Activated CD8-positive, alpha-beta memory T cell treated with anti-CD3 and anti-CD28 coated beads for 1 hour (primary cell): ENCODE measurements around the gene CDKN2B-AS1.

Source experiments
- DNase-seq, 2 donors: peaks; one replicate each; pipeline ENCODE4 v3.0.0-alpha.2; 2020; ENCODE audit warnings: low read depth in 1 of 2; ENCODE audit errors: extremely low read depth in 1 of 2

Gene CDKN2B-AS1

GRCh38 chr9:22117511-22118384, 123.2 kb downstream of the CDKN2B-AS1 start:
- DNase-seq, result no peak

- DNase-seq, result no peak
Observed at GRCh38 chr9:22118810-22119521, 124.4 kb downstream of the CDKN2B-AS1 start.

- no peak for DNase-seq
Observed at GRCh38 chr9:22119522-22120158, 125.0 kb downstream of the CDKN2B-AS1 start.

- no peak for DNase-seq
Observed at GRCh38 chr9:22120159-22120549, 125.6 kb downstream of the CDKN2B-AS1 start.

GRCh38 chr9:22120595-22120994, 126.0 kb downstream of the CDKN2B-AS1 start:
- no peak for DNase-seq

- DNase-seq, result no peak
Observed at GRCh38 chr9:22124263-22125011, 129.8 kb downstream of the CDKN2B-AS1 start.

- DNase-seq, result no peak
Observed at GRCh38 chr9:22129133-22129532, 134.5 kb downstream of the CDKN2B-AS1 start.

GRCh38 chr9:22129633-22130032, 135.0 kb downstream of the CDKN2B-AS1 start:
- no peak for DNase-seq

GRCh38 chr9:22131817-22132216, 137.2 kb downstream of the CDKN2B-AS1 start:
- no peak for DNase-seq

GRCh38 chr9:22134390-22134789, 139.8 kb downstream of the CDKN2B-AS1 start:
- no peak for DNase-seq

GRCh38 chr9:22136461-22137096, 142.0 kb downstream of the CDKN2B-AS1 start:
- DNase-seq, result no peak

GRCh38 chr9:22138956-22139660, 144.5 kb downstream of the CDKN2B-AS1 start:
- no peak for DNase-seq

- no peak for DNase-seq
Observed at GRCh38 chr9:22141908-22142307, 147.3 kb downstream of the CDKN2B-AS1 start.

- DNase-seq, result no peak
Observed at GRCh38 chr9:22142671-22143070, 148.1 kb downstream of the CDKN2B-AS1 start.

GRCh38 chr9:22143799-22144625, 149.4 kb downstream of the CDKN2B-AS1 start:
- DNase-seq, result no peak

GRCh38 chr9:22146604-22147003, 152.0 kb downstream of the CDKN2B-AS1 start:
- no peak for DNase-seq

GRCh38 chr9:22147813-22148527, 153.4 kb downstream of the CDKN2B-AS1 start:
- no peak for DNase-seq

- DNase-seq, result no peak
Observed at GRCh38 chr9:22148528-22148875, 153.9 kb downstream of the CDKN2B-AS1 start.
